ENCODE measurements around the gene RPGR.

The RPGR gene

GRCh38 chrX:38318606-38319005 is 8.7 kb downstream of the RPGR start:
- no peak for DNase-seq

- DNase-seq = no peak
These were observed 9.1 kb downstream of the RPGR start for GRCh38 chrX:38318196-38318595.

- DNase-seq = no peak
These were observed 12.1 kb downstream of the RPGR start for GRCh38 chrX:38315186-38315585.

- no peak for DNase-seq
These were observed 14.1 kb downstream of the RPGR start for GRCh38 chrX:38313190-38313589.

GRCh38 chrX:38312436-38312835 is 14.9 kb downstream of the RPGR start:
- DNase-seq = no peak

GRCh38 chrX:38311743-38312142 is 15.6 kb downstream of the RPGR start:
- DNase-seq = no peak

GRCh38 chrX:38305971-38306370 is 21.3 kb downstream of the RPGR start:
- DNase-seq = no peak

GRCh38 chrX:38304010-38304409 is 23.3 kb downstream of the RPGR start:
- DNase-seq = no peak

- no peak for DNase-seq
These were observed 33.6 kb downstream of the RPGR start for GRCh38 chrX:38293741-38294140.

- DNase-seq = no peak
These were observed 39.6 kb downstream of the RPGR start for GRCh38 chrX:38287674-38288073.

- DNase-seq = no peak
These were observed 41.7 kb downstream of the RPGR start for GRCh38 chrX:38285649-38286048.

- no peak for DNase-seq
These were observed 45.3 kb downstream of the RPGR start for GRCh38 chrX:38282049-38282448.

GRCh38 chrX:38279188-38279587 is 48.1 kb downstream of the RPGR start:
- no peak for DNase-seq

- DNase-seq = no peak
These were observed 48.6 kb downstream of the RPGR start for GRCh38 chrX:38278682-38279081.

GRCh38 chrX:38277802-38278201 is 49.5 kb downstream of the RPGR start:
- DNase-seq = no peak

- no peak for DNase-seq
These were observed 50.2 kb downstream of the RPGR start for GRCh38 chrX:38277136-38277535.

- DNase-seq = no peak
These were observed 51.2 kb downstream of the RPGR start for GRCh38 chrX:38276089-38276488.

GRCh38 chrX:38275615-38276014 is 51.7 kb downstream of the RPGR start:
- DNase-seq = no peak

GRCh38 chrX:38273453-38273852 is 53.9 kb downstream of the RPGR start:
- DNase-seq = no peak

- no peak for DNase-seq
These were observed 56.1 kb downstream of the RPGR start for GRCh38 chrX:38271154-38271716.

GRCh38 chrX:38268011-38268410 is 59.3 kb downstream of the RPGR start:
- DNase-seq = no peak

- DNase-seq = no peak
These were observed 64.3 kb downstream of the RPGR start for GRCh38 chrX:38262715-38263620.

GRCh38 chrX:38260231-38260630 is 67.1 kb downstream of the RPGR start:
- DNase-seq = peak; percentile 6

- no peak for DNase-seq
These were observed 71.3 kb downstream of the RPGR start for GRCh38 chrX:38256019-38256418.

GRCh38 chrX:38249965-38250364 is 77.3 kb downstream of the RPGR start:
- no peak for DNase-seq
